OCI-LY7 (cell line): ENCODE results near the gene IL36B.

Experiments
- EZH2phosphoT487 ChIP-seq: fragments of 200-600 bp; sonication (generic); IDR thresholded peaks from 2 replicates; pipeline ENCODE4 v1.6.1; 2018; ENCODE audit warnings: low read depth, borderline replicate concordance, mild to moderate bottlenecking, mixed run types, antibody characterized with exemption, low read length, moderate library complexity, mixed read lengths
- TF ChIP-seq, protein P1 (sequence below): fragments of 200-600 bp; sonication (generic); conservative IDR thresholded peaks from 2 replicates; pipeline ENCODE4 v1.5.1; 2014; ENCODE audit warnings: mild to moderate bottlenecking, antibody characterized with exemption, low read length, moderate library complexity, mixed read lengths

DNA sequence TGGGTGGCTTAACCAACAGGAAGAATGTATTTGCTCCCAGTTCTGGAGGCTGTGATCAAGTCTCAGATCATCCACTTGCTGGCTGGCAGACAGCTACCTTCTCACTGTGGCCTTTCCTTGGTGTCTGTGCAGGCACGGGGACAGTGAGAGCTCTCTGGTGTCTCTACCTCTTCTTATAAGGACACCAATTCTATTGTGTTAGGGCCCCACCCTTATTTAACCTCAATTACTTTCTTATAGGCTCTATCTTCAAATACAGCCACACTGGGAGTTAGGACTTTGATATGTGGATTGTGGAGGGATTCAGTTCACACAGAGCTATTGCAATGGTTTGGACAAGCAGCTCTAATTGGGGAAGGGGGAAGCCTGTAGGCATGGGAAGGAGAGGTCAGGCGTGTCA is 49.5 kb upstream of the IL36B start:
- TF ChIP-seq, protein P1, sequence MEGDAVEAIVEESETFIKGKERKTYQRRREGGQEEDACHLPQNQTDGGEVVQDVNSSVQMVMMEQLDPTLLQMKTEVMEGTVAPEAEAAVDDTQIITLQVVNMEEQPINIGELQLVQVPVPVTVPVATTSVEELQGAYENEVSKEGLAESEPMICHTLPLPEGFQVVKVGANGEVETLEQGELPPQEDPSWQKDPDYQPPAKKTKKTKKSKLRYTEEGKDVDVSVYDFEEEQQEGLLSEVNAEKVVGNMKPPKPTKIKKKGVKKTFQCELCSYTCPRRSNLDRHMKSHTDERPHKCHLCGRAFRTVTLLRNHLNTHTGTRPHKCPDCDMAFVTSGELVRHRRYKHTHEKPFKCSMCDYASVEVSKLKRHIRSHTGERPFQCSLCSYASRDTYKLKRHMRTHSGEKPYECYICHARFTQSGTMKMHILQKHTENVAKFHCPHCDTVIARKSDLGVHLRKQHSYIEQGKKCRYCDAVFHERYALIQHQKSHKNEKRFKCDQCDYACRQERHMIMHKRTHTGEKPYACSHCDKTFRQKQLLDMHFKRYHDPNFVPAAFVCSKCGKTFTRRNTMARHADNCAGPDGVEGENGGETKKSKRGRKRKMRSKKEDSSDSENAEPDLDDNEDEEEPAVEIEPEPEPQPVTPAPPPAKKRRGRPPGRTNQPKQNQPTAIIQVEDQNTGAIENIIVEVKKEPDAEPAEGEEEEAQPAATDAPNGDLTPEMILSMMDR, result no peak
- TF ChIP-seq EZH2phosphoT487, result no peak
